Hippocampal formation (tissue), 2 donors: Measurements from ENCODE around the gene MAP3K3.

ENCODE experiments used
- DNase-seq, 2 donors: peaks; one replicate each; lab custom pipeline; 2025; lab: John Stamatoyannopoulos, UW

The MAP3K3 gene

DNA sequence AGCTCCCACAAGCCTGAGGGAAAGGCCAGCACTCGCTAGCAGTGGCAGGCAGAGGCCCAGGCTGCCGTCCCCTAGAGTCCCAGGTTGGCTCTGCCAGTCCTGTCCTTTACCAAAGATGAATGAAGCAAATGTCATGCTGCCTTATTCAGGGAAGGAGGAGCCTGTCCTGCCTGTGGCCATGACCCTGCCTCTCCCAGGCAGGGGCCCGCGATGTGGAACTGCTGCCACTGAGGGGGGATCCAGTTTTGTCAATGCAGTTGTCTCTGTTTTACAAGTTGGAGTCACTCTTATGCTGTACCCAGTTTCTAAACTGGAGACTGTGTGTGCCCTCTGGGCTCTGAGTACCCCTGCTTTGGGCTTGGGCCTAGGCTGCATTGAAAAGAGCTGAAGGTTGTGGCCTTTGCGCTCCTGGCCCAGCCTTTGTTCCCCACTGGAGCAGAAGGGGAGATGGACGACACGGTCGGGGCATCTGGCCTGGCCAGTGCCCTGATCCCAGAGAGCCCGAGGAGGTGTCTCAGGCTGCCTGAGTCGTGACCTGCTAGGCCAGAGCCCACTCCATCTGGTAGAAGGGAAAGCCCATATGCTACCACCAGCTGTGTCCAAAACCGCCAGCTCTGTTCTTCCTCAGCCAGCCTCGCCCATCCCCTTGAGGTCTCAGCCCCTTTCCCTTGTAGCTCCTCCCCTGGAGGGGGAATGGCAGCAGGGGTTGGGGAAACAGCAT lies 72.2 kb downstream of the MAP3K3 start:
- no peak for DNase-seq

DNA sequence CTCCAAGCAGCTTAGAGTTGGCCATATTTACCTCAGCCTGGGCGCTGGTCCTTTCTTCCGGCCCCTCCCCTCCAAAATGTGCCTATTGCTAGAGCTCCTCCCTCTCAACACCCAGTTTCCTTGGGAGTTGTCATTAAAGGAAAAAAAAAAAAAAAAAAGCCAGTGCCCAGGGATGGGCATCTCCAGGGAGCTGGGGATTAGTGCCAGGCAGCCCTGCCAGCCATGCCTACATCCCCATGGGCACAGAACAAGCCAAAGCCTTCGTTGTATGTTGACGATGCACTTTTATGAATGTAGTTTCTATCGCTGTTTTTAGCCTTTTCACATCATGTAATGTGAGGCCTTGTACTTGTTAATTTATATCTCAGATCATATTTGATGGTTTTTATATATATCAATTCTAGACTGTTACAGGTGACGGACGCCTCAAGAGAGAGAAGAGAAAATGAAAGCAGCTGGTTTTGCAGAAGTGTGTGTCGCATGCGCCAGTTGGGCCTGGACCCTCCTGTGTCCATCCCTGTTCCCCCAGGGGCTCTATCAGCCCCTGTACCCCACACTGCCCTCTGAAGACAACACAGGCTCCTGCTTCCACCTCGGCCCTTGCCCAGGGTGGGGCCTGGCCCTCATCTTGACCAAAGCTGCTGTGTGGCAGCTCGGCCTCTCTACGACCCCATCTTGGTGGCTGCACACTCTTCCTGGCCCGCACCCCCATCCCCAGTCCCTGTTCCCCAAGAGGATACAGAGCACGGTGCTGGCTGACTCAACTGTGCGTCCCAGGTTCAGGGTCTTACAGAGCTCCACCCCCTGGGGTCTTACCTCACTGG lies 72.9 kb downstream of the MAP3K3 start:
- no peak for DNase-seq

DNA sequence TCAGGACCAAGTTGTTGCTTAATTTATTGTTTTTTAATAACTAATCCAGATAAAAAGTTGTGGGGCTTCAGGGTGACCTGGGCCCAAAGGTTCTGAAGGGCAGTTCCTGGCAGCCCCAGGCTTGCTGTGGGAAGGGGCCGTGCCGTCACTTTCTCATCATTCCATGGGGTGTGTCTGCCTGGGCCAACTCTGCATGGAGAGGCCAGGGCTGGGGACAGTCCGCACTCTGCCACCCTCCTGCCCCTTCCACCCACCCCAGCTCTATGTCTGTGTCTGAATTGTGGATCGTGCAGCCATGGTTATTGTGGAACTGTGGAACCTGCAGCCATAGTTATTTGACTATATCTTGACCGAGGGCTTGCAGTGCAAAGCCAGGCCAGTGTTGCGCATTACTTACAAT lies 73.7 kb downstream of the MAP3K3 start:
- DNase-seq = no peak

DNA sequence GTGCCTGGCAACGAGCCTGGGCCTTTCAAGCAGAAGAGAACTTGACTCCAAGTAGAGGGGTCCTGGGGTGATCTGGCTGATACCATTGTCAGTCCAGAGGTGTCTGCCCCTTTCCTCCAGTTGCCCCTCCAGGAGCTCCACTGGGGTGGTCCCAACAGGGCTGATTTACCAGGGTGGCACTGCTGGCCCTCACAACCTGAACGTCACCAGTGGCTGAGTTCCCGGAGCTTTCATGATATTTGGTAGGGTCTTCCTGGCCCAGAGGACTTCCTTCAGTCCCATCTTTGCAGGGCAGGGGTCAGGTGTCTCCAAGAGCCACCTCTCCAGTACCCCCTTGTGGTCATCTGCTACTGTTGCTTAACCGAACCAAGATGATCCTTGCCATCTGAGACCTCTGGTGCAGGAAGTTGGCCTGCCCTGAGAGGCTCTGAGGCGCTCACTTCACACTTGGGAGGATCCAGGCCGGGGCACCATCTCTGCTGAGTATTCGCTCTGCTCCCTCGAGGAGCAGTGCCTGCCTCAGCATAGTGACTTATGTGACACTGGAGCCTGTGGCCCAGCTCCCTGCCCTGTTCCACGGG lies 74.3 kb downstream of the MAP3K3 start:
- no peak for DNase-seq

DNA sequence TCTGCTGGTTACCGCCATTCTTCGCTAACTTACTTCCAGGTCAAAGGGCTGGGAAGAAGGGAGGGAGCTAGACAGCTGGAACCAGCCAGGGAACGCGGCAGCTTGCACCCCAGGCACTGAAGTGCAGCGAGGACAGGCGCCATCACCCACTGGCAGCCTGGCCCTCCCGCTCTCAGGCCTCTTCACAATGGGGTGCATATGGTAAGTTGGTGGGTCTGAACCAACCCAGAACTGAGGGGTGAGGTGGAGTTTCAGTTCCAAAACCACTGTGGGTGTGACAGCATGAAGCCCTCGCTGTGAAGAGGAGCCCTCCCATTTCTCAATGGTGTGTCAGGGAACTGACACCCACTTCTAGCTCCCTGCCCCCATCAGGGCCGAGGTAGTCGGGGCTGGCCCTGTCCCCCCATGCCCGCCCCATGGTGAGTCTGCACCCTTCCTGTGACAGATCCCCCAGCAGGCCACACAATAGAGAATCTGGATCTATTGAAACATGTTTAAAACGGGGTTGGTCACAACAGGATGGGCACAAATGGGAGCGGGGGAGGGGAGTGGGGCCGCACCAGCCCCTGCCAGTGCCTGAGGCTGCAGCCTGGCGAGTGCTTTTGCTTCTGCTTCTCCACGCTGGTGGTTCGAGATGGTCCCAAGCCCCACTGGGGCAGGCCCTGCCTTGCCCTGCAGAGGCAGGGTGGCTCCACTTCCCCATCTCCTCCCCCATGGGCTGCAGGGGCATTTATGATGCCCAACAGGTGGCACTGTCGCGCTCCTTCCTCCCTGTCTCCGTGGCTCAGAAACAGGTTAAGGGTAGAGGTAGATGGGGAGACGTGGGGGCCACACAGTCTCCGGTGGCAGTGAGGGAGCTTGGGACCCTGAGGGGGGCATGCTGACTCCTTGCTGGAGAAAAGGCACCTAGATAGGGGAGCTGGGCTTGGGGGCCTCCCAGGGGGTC lies 75.4 kb downstream of the MAP3K3 start:
- DNase-seq = peak in 1 of 2 donors; percentile 13

DNA sequence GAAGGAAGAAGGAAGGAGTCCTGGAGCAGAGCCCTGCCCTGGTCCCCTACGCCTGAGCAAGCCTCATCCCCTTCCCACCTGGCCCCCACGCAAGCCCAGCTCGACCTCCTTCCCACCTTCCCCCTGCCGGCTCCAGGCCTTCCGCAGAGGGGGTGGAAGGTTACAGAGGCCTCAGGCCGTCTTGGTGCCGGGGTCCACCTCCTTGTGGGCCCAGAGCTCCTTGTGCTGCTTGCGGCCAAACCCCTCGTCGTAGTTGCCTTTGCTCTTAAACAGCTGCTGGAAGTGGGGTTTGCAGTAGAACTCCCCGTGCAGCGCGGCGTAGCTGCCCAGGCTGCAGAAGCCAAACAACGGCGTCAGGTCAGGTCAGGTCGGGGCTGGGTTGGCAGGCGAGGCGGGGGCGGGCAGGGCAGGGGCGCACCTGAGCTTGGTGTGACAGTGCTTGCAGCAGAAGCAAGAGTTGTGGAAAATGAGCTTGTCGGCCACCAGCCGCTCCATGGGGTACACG lies 76.2 kb downstream of the MAP3K3 start:
- no peak for DNase-seq

DNA sequence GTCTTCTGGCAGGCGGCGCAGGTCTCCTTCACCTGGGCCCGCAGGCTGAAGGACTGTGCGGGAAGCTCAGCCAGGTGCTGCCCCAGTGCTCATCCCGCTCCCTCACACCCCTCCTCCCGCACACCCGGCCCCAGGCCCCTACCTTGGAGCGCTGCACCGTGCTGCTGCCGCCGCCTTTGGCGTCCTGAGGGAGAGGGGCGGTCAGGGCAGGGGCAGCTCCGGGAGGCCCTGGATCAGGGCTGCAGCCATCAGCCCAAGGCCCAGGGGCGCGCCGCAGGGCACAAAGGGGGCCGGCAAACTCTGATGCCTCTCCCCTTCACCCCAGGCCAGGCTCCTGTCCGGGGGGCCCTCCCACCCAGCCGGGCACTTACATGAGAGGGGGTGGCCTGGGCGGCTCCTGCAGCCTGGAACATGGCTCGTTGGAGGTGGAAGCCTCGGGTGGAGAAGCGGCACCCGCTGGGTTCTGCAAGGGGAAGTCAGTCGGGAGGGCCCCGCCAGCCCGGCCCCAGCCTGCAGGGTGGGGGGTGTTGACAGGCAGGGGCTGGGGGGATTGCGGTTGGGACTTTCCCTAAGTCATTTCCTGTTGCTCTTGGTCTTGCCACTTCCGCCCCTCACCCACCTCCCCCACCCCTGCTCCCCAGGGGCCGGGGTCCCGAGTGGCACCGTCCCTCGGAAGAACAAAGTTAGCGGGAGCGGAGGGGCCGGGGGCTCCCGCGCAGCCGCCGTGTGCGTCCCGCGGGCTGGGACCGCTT lies 76.8 kb downstream of the MAP3K3 start:
- peak in 1 of 2 donors; percentile 34 for DNase-seq

DNA sequence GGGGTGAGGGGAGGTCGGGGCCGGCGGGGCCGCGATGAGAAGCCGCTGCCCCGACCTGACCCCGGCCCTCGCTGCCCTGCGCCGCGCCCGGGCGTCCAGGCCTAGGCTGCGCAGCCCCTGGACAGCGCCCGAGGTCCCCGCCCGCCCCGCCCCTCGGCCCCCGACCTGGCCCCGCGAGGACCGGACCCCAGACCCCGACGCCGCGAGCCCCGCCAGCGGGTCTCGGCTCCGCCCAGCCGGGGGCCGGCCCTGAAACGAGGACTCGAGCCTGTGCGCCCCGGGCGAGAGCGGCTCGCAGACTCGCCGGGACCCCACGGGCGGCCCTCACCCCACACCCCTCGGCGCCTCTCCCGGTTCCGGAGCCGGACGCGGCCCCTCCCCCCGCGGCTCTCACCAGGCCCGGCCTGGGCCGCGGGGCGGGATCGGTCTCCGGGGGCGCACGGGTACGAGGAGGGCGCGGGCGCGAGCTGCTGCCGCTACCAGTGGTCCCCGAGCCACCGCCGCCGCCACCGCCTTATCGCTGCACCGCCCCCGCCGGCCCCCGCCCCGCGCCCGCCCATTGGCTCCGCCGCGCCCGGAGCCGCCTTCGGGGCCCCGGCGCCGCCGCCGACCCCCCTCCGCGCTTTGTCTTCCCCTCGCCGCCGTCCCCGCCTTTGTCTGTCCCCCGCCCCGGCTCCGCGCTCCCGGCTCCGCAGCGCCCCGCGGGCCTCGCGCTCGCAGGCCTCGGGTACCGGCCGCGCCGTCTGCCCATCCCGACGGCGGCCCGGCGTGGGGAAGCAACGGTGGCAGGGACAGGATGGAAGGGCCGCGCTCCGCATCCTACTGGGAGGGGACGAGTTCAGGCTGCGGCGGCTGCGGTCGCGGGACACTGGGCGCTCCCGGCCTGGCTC lies 77.7 kb downstream of the MAP3K3 start, which contains the start of gene LIMD2:
Gene LIMD2 (minus strand): TSS at position 488 of the 890 bp plus-strand sequence. CDS start 827 bp downstream, outside the sequence.
- peak; percentile 27 to 29 for DNase-seq

DNA sequence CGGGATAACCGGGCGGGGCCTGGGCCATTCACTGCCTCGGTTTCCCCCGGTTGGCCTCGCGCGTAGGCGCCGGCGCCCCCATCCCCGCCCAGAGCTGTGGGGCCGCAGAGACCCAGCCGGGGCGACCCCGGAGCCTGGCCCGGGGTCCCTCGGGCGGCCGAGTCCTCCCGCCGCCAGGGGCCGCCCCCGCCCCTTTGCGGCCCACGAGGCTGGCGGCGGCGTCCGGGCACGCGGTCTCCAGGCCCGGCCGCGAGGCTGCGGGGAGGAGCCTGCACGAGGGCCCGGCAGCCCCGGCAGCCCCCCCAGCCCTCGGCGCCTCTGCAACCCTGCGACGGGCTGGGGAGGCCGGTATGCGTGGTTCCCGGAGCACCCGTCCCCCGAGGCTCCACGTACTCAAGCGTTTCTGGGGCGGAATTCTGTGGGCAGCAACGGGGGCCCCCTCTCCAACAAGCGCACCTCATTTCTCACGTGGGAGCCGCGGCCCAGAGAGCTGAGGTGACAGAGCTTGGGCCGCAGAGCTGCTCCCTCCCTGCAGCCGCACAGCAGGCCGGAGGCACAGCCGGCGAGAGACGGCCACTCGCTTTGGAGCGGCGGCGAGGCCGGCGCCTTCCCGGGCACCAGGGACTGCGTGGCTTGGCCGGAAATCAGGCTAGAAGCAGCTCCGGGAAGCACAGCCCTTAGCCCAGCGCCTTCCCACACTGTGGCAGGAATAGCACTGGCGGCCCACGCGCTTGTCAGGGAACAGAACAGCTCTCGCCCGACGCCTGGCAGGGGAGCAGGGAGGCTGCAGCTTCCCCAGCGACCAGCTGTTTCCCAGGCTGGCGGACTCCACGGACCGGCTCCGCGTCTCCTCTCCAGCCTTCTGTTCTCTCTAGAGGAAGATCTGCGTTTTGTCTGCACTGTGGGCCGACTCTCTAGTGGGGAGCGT lies 78.6 kb downstream of the MAP3K3 start:
- DNase-seq = peak; percentile 35 to 43

DNA sequence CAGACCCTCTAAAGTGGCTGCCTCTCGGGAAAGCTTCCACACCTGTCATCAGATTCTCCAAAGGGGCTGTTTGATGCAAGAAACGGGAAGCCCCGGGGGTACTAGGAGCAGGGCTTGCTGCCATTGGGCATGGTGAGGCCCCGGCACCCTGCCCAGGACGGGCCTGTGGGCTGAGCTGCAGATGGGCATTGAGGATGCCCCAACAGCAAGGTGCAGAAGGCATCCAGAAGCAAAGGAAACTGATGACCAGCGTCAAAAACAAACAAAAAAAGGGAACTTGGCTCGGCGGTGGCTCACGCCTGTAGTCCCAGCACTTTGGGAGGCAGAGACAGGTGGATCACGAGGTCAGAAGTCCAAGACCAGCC lies 79.2 kb downstream of the MAP3K3 start:
- DNase-seq = no peak

DNA sequence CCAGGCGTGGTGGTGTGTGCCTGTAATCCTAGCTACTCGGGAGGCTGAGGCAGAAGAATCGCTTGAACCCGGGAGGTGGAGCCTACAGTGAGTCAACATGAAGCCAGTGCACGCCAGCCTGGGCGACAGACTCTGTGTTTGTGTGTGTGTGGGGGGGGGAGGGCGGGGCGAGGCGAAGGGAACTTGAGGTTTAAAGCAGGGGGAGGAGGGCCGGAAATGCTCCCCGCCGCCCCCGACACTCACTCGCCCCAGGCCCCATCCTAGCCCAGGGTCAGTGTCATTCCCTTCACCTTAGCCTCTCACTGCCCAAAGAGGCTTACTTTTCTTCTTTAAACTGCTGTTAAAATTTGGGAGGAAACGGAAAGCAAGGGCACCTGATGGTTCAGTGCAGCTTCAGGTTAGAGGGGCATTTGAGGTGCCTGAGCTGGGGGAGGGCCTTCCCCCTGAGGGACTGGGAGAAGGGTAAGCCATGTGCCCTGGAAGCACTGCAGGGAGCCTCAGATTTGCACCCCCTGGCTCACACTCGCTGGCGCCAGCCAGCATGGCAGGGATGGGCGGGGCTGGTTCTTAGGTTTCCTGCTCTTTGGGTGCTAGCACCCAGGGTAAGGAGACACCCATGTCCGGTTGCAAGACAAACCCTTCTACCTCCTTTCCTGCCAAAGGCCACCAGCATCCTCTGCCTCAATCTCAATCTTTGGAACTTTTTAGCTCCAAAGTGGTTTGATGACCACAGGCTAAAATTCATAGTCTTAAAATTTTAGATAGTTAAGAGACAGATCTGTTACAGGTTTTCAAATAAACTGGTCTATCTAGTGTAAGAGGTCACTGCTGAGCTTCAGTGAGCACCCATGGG lies 79.9 kb downstream of the MAP3K3 start:
- peak in 1 of 2 donors; percentile 15 for DNase-seq

DNA sequence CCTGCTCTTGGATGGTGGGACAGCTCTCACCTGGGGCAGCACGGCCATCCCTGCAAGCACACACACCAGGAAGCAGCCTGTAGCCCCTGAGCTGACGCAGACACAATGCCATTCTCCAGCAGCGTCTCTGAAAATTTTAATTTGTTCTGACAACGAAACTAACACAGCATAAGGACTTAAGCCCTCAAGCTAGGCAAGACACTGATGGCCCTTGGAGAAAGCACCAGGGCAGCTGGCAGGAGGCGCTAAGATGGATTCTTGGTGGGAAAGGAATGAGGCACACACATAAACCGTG lies 80.5 kb downstream of the MAP3K3 start:
- no peak for DNase-seq

DNA sequence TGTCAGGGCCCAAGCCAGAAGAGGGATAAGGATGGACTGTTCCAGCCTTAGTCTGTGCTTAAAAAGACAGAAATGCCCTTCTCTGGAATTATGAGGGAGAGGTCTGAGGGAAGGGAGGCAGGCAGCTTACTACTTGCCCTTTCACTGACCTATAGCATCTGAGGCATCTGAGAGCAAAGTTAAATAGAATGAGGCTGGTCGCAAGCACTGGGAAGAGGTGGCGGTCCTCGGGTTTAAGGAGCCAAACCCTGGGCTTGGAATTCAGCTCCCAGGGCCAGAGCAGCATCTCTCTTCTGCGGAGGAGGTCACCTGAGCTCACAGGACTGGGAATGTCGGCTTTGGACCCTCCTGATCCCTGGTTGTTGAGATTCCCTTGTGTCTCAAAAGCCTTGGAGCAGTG lies 80.8 kb downstream of the MAP3K3 start:
- no peak for DNase-seq

DNA sequence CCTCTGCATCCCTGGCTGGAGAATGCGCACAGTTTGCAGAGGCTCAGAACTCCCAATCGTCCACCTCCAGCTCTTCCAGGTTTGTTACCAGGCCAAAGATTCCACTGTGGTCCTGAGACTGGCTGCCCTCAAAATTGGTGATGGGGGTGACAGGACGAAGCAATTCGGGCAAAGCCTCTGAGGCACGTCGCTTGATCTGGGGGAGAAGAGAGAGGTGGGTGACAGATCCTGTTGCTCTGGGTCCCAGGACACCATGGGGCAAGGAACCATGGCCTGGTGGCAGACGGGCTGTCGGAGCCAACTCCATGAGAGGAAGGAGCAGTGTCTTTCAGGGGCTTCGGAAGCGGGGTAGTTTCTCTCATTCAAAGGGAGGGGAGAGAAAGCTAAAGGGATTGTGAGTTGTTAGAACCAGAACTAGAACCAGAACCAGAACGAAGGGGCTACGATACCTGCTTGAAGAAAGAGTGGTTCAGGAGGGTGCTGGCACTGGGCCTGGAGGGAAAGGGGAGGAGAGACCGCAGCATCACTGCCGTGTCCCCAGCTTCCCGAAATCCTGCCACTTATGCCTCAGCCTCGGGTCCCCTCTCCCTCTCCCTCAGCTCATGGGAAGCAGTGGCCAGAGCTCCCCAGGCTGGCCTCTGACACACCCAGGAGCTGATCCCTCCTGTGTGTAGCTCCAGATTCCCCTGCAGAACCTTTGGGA lies 81.5 kb downstream of the MAP3K3 start:
- no peak for DNase-seq

DNA sequence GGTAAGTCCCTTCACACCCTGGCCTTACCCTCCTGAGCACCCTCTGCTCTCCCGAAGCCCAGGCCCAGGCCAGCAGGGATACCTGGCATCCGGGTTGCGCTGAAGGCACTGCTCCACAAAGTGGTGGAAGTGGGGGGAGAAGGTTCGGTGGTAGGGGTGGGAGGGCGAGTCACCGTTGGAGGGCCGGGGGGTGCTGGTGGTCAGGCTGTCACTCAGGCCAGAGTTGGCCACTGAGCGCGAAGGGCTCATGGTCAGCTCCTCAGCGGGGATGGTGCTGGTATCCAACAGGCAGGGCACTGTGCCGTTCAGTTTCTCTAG lies 82.0 kb downstream of the MAP3K3 start:
- DNase-seq = no peak

DNA sequence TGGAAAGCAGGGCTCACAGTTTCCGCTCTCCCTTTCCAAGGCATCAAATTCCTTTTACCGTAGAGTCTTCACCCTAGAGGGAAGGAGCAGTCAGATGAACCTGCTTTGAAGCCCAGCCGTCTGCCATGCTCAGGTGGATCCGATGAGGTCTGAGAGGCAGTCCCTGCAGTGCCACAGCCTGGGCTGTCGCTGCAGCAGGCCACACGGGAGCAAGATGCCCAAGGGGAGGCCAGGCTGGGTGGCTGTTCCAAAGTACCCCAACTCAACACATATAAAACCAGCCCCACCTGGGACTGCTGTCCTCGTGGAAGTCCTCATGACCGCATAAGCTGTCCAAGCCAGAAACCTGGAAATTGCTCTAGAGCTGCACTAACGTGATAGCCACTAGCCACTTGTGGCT lies 82.6 kb downstream of the MAP3K3 start:
- DNase-seq = no peak

DNA sequence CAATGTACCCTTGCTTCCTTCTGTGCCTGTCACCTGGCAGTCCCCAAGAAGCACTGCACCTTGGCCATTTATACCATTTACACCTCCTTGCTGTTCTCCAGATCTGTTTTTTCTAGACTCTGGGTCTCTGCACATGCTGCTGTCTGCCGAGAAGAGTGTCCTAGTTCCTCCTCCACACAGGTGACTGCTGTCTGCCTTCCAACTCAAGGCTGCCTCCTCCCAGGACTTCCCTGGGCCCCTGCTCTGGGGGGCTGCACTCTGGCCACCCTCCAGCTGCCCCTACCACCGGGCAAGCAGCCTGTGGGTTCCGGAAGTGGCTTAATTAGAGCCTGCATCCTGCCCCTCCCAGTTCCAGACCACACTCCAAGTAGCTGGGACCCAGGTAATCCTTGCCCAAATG lies 83.4 kb downstream of the MAP3K3 start:
- DNase-seq = no peak
